GM13977 (cell line): ENCODE results near the gene LZTR1.
"Not testable (repeated sequence)": the region's sequence is repeated elsewhere in the genome, so short reads cannot be mapped to it uniquely, and the experiment has no call there.

Experiments used
- DNase-seq: peaks from one replicate; pipeline ENCODE4 v3.0.0; 2012; ENCODE audit warnings: low spot score
- in situ Hi-C: fragments of 300-500 bp; cut with MboI; formaldehyde crosslinking; loops from one replicate; pipeline ENCODE4 v1.12.0; 2022; ENCODE audit warnings: low sequenced_read_pairs, low pct_unique_long_range_greater_than_20kb, mixed read lengths, inconsistent platforms; ENCODE audit not compliant: unreplicated experiment
- TF ChIP-seq, protein P1 (sequence below): IDR thresholded peaks from 2 replicates; pipeline ENCODE4 v1.5.1; 2012; ENCODE audit warnings: mild to moderate bottlenecking, control low read depth; ENCODE audit not compliant: insufficient read depth; ENCODE audit errors: extremely low read depth, missing control alignments

Gene LZTR1

GRCh38 chr22:20940186-20940651 lies 41.9 kb upstream of the LZTR1 start:
- in situ Hi-C loops: no loop called here
- TF ChIP-seq, protein P1, sequence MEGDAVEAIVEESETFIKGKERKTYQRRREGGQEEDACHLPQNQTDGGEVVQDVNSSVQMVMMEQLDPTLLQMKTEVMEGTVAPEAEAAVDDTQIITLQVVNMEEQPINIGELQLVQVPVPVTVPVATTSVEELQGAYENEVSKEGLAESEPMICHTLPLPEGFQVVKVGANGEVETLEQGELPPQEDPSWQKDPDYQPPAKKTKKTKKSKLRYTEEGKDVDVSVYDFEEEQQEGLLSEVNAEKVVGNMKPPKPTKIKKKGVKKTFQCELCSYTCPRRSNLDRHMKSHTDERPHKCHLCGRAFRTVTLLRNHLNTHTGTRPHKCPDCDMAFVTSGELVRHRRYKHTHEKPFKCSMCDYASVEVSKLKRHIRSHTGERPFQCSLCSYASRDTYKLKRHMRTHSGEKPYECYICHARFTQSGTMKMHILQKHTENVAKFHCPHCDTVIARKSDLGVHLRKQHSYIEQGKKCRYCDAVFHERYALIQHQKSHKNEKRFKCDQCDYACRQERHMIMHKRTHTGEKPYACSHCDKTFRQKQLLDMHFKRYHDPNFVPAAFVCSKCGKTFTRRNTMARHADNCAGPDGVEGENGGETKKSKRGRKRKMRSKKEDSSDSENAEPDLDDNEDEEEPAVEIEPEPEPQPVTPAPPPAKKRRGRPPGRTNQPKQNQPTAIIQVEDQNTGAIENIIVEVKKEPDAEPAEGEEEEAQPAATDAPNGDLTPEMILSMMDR: no peak
- DNase-seq: no peak

DNA sequence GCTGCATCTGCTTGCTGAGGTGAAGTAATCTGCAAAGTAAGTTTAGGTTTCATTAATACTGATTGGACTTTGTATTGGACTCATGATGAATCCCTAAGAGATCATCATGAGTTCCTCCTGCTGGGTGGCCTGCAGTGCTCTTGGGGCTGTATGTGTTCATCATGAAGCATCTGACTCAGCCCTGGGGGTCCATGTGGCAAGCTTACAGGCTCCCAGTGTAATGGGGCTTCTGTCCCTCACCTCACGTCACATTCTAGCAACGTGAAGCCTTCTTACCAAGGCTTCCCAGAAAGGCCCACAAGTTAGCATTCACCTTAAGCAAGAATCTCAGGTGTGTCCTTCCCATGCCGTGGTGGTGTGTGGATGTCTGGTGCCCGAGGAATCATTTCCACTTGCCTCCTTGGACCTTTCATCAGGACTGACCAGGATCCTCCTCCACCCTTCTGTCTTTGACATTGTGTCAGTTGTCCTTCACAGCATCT lies 41.2 kb upstream of the LZTR1 start:
- TF ChIP-seq, protein P1: no peak
- in situ Hi-C loops: no loop called here
- DNase-seq: no peak

GRCh38 chr22:20942203-20942902 lies 39.7 kb upstream of the LZTR1 start:
- DNase-seq, in situ Hi-C loops: not testable (repeated sequence)

- no peak for DNase-seq
- TF ChIP-seq, protein P1: no peak
- in situ Hi-C loops: no loop called here
These were observed 38.8 kb upstream of the LZTR1 start for GRCh38 chr22:20943104-20943933.

- in situ Hi-C loops: no loop called here
These were observed 38.1 kb upstream of the LZTR1 start for GRCh38 chr22:20944042-20944441.

DNA sequence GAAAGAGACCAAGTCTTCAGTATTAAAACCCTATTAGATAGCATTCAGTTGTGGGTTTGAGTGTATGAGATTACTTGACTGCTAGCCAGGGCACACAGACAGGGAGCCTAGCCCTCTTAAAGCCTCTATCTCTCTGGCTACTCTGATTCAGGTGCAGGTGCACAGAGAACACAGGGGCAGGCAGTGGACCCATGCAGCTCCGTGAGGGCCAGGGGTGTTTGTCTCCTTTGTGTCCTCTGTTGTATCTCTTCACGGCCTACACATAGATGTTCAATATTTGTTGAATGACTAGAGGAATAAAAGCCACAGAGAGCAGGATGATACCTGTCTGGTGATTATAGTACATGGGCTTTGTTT lies 36.5 kb upstream of the LZTR1 start:
- DNase-seq: no peak
- in situ Hi-C loops: no loop called here
- TF ChIP-seq, protein P1: no peak

More at GRCh38 chr22:20944042-20944441, 38.1 kb upstream of the LZTR1 start:
- TF ChIP-seq, protein P1: no peak
- no peak for DNase-seq
